HG02885 (cell line): Measurements from ENCODE around the gene G6PC1.
"Not testable (repeated sequence)": the region's sequence is repeated elsewhere in the genome, so short reads cannot be mapped to it uniquely, and the experiment has no call there.

Source experiments
- ATAC-seq: cut with Tn5 transposase; IDR thresholded peaks from one replicate; pipeline ENCODE4 v1.9.1; 2021; ENCODE audit warnings: mild to moderate bottlenecking; ENCODE audit not compliant: unreplicated experiment, poor library complexity

Gene G6PC1

DNA sequence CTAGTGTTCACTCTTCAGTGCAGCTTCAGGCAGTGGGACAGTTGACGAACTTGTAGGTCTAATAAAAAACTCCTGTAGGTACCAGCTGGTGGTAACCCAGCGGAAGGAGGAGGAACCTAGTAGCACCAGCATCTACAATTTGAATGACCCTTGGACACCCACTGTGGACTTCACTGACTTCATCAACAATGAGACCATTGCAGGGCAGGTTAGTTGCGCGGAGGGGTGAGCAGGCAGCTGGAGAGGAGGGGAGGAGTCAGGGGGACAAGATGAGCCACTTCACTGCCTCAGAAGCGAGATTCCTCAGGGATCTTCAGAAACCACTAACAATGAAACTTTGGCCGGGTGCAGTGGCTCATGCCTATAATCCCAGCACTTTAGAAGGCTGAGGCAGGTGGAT, 27.3 kb upstream of the G6PC1 start:
- no peak for ATAC-seq

DNA sequence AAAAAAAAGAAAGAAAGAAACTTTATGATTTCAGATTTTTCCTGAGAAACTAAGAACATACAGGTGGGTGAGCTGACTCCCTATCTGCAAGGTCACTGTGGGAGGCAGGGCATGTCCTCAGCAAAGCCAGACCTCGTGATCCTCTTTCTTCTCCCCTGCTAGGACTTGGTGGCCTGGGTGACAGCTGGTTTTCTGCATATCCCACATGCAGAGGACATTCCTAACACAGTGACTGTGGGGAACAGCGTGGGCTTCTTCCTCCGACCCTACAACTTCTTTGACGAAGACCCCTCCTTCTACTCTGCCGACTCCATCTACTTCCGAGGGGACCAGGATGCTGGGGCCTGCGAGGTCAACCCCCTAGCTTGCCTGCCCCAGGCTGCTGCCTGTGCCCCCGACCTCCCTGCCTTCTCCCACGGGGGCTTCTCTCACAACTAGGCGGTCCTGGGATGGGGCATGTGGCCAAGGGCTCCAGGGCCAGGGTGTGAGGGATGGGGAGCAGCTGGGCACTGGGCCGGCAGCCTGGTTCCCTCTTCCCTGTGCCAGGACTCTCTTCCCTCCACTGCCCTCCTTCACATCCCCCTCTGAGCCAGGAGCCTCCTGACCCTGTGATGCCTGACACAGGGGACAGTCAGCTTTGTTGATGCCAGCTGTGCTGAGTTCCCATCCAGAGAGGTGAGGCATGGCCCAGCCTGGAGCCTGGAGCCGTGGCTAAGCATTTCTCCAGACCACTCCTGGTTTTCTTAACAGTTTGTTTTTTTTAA, 26.5 kb upstream of the G6PC1 start:
- ATAC-seq, result not testable (repeated sequence)

DNA sequence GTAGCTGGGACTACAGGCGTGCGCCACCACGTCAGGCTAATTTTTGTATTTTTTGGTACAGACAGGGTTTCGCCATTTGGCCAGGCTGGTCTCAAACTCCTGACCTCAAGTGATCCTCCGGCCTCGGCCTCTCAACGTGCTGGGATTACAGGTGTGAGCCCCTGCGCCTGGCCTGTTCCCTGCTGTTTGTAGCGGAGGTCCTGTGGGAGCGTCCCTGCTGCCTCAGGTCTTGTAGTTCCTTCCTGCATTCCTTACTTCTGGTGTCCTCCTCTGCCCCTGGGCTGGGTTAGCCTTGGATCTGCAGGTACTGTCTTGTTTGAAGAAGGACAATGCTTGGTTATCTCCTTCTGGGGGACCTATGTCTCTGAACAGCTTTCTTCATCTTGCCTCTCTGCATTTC, 23.6 kb upstream of the G6PC1 start:
- ATAC-seq, result no peak

DNA sequence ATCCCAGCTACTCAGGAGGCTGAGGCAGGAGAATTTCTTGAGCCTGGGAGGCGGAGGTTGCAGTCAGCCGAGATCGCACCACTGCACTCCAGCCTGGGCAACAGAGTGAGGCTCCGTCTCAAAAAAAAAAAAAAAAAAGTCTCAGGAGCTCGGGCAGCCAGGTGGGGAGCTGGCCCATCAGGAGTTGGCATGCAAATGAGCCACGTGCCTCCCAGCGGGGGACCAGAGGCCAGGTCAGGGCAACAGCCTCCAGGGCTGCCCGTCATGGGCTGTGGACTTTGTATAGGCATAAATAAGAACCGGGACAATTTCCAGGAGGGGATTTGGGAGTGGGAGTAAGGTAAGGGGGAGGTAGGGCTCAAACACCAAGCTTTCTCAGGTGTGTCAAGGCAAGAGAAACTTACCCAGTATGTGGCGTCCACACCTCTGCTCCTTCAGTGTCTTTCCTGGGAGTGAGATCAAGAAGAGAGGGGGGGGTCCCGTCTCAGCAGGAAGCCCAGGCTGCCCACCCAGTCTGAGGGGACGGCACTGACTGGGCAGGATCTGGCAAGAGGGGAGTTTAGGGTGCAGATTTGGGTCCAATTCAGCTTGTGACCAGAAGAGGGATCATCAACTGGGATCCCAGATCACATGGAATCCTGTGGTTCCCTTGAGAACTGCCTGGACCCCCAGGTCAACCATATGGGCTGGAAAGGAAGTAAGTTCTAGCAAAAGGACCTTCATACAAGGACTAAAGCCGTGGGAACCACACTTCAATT, 22.3 kb upstream of the G6PC1 start:
- ATAC-seq, result no peak

DNA sequence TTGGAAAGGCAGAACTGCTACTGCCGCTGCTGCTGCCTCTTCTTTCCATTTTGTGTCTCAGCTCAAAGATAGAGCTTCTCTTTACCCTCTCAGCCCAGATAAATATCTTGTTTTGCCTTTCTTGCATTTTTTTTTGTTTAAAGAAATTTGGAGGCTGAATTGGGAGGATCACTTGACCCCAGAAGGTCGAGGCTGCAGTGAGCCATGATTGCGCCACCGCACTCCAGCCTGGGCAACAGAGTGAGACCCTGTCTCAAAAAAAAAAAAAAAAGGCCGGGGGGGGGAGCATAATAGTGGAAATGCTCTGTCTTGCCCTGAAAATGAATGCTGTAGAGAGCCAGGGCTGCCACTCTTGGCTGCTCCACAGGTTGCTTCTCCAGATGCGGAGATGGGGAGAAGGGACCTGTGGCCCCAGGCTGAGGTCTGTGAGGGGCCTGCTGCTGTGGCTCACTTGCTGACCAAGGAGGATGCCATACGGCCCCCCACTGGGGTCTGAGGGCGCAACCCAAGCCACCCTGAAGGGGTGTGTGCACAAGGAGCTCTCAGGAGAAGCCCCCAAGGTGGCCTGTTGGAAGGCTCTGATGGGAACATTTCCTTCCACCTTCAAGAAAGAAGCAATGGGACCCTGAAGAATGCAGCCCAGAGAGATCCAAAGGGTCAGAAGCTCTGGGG, 21.5 kb upstream of the G6PC1 start:
- ATAC-seq, result no peak

DNA sequence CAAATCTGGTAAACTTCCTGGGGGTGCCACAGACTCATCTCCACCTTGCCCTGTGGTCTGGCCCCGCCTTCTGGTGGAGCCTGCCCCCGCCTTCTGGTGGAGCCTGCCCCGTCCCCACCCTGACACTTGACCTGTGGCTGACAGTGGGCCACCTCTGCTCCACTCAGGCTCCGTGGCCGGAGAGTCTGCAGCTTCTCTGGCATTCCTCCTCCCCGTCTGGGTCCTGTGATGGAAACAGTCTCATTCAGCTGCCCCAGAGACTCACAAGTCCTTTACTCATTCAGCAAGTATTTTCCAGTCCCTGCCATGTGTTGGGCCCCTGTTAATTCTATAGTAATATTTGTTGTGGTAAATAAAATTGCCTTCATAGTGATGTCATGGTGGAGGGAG, 21.0 kb upstream of the G6PC1 start:
- no peak for ATAC-seq

DNA sequence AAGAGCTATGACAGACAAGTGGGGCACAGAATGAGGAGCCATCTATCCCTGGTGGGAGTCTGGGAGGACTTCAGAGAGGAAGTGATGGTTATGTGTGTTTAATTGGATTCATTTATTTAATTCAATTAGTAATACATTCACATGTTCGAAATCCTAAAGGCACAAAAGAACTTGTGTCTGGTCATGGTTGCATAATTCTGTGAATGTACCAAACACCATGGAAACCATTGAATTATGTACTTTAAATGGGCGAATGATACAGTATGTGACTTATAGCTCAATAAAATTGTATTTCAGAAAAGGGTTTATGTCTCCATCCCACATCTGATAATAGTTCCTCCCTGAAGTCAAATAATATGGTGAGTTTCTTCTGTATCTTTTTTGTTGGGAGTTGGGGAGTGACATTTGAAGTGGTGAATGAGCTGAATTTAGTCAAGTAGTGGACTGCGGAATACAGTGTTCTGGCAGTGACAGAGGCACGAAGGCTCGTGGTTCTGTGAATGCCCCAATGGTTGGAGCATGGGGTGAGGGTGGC, 19.8 kb upstream of the G6PC1 start:
- no peak for ATAC-seq

DNA sequence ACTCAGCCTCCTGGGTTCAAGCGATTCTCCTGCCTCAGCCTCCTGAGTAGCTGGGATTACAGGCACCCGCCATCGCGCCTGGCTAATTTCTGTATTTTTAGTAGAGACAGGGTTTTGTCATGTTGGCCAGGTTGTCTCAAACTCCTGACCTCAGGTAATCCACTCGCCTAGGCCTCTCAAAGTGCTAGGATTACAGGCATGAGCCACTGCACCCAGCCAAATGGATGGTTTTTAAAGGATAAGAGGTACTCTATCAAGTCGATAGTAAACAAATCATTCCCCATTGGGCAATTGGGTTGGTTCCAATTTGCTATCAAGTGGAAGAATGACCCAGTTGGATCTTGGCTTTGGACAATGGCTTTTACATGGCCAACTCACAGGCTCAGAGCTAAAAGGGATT, 18.9 kb upstream of the G6PC1 start:
- not testable (repeated sequence) for ATAC-seq

DNA sequence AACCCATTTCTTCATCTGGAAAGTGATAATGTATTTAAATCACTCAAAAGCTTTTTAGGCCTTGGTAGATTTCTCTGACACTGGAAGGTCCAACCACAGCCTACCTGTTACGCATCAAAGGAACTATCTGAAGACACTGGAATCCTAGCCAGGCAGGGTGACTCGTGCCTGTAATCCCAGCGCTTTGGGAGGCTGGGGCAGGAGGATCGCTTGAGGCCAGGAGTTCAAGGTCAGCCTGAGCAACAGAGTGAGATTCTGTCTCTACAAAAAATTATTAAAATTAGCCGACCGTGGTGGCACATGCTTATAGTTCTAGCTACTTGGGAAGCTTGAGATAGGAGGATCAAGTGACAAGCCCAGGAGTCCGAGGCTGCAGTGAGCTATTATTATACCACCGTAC, 18.4 kb upstream of the G6PC1 start:
- no peak for ATAC-seq

DNA sequence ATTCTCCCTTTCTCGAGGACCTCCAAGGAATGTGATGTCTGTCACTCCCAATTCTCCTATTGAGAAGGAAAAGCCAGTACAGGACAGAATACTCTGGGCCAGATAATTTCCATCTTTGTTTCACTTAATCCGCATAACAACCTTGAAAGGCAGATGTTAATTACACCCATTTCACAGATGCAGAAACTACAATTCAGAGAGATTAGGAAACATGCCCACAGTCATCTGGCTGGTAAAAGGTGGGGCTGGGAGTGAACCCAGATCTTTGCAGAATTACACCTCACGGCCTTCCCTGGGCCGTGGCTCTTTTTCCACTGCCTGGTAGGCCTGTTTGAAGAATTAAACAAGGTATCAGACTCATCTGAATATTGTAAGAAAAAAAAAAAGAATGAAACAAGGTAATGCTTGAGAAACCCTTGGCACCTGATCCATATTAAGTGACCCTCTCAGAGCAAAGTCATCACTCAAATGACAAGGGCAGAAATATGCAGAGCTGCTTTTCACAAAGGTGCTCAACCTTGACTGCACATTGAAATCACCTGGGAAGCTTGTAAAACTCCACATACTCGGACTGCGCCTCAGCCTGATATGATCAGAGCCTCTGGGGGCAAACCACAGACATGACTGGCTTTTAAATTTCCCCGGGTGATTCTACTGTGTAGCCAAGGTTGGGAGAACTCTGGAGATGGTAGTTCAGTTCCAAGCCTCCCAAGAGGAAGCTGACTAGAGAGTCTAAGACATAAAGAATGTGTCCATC, 16.6 kb upstream of the G6PC1 start:
- ATAC-seq, result no peak

DNA sequence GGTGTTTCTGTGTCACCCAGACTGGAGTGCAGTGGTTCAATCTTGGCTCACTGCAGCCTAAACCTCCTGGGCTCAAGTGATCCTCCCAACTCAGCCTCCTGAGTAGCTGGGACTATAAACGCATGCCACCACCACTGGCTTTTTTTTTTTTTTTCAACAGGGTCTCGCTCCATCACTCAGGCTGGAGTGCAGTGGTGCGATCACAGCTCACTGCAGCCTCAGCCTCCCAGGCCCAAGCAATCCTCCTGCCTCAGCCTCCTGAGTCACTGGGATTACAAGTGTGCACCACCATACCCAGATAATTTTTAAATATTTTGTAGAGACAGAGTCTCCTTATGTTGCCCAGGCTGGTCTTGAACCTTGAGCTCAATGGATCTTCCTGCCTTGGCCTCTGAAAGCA, 14.8 kb upstream of the G6PC1 start:
- not testable (repeated sequence) for ATAC-seq

DNA sequence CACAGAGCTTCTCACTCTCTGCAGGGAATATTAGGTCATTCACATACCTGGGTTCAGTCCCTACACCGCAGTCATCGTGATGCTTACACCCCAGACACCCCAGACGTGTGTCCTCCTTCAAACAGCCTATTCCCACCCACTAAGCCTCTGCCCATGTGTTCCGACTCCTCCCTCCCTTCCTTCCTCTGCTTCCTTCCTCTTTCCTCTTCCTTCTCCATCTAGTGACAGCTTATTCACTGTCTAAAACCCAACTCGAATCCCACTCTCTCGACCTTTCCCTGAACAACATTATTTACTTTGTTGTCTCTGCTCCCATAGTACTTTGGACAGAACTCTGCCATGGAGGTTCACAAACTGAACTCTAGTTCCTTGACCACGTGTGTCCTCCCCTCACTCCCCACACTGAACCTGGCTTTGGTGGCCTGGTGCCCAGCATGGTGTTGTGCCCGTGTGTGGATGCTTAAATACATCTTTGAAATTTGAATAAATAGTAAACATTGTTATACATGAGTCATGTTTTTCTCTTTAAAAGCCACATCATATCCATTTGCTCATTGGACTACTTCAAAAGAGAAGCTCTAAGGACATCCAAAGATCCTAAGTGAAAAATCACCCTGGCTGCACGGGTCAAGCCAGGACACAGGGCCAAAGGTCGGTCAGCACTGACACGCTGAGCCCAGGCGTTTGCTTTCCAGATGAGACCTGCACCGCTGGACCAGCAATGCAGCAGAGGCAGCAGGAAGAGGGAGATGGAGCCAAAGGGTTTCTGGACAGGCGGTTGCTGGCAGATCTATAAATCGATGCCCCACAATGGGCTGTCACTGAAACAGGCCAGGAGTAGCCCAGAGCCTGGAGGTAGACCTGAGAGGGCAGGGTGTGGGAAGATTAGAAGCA, 14.1 kb upstream of the G6PC1 start:
- no peak for ATAC-seq

DNA sequence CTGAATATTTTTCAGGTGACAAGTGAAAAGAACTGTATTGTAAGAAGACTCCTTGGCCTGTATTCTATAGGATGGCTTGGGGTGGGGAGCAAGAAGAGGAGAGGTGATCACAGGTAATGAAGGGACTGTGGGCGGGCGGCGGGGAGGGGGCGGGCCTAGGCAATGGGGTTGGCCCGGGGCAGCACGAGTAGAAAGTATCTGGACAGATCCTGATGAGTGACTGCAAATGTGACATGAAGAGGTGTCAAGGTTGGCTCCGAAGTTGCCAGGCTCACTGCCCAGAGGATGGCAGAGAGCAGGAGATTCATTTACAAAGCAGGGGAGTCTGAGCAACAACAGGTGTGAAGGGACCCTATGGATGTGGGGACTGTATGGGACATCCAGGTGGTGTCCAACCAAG, 10.8 kb upstream of the G6PC1 start:
- ATAC-seq, result no peak

DNA sequence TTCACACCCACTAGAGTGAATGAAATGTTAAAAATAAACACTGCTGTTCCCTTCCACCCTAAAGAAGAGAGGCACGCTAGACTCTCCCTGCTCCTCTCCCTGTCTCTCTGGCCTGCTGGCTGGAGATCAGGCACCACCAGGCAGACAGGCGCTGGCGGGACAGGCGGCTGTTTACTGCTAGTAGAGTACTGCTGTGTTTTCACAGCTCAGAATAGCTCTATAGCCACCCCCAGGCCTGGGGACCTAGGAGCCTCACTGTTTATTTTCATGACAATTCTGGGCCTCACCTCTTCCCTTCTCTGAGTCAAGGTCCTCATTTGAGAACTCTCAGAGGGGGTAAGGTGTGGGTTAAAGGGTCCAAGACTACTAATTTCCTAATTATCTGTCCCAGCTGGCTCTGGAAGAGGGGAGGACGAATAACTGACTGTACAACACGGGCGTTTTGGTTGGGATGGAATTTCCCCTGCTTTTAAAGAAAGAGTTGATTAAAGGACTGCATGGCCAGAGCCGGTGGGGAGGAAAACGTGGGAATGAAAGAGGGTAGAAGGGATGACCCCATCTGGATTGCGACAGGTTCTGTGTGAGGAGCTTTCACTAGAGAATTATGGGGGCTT, 9.0 kb upstream of the G6PC1 start:
- no peak for ATAC-seq

DNA sequence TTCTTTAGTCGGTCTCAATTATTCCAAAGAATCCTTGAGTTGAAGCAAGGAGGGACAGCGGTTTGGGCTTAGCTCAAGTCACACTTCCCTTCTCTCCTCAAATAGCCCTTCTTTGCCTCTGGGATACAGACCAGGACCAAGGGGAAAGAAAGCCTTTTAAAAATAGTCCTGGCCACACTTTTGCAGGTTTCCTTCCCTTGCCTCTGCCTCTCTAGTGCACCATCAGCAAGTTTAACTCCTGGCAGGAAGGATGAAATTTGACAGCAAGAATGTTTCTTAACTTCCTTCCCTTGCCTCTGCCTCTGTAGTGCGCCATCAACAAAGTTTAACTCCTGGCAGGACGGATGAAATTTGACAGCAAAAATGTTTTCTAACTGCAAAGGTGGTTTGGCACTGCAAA, 7.2 kb upstream of the G6PC1 start:
- ATAC-seq, result no peak

DNA sequence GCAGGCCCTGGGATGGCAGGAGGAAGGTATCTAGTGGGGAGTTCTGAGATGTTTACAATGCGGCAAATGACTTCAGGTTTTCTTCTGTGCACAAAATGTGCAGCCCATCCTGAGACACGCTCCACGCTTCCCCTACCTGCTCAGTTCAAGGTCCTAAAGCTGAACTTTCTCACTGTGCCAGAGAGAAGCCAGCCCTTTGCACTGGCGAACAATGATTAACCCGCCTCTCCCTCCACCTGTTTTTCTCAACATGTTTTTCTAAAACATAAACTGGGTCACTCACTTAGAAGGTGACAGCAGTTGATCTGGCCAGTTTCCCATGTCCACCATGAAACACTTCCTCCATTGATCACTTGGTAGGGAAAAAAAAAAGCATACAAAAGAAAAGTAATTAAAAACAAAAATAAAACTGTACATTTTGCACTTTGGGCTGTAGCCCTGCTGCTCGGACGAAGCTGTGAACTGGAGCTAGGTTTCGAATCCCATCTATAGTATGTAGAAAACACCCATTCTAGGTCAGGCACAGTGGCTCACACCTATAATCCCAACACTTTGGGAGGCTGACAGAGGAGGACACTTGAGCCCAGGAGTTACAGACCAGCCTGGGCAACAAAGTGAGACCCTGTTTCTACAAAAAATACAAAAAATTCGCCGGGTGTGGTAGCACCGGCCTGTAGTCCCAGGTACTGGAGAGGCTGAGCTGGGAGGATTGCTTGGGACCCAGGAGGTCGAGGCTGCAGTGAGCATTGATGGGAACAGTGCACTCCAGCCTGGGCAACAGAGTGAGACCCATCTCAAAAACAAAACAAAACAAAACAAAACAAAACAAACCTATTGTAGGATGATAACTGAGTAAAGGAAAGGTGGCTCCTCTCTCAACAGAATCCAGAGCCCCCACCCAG, 6.1 kb upstream of the G6PC1 start:
- no peak for ATAC-seq

DNA sequence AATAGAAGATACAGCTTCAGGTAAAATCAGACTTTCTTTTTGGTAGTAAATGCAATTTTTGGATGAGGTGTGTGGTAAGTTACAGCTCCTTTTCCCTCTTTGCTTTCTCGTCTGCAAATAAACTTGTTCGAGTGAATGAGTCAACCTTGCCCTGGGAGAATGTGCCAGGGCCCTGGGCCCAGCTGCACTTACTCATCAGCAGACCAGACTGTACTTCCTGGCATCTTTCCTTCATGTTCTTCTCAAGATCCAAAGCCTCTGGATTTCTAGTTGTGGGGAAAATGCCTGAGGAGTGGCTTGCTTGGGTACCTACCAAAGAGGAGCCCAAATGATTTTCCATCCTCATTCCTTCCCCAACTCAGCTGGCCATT, 5.4 kb upstream of the G6PC1 start:
- no peak for ATAC-seq

DNA sequence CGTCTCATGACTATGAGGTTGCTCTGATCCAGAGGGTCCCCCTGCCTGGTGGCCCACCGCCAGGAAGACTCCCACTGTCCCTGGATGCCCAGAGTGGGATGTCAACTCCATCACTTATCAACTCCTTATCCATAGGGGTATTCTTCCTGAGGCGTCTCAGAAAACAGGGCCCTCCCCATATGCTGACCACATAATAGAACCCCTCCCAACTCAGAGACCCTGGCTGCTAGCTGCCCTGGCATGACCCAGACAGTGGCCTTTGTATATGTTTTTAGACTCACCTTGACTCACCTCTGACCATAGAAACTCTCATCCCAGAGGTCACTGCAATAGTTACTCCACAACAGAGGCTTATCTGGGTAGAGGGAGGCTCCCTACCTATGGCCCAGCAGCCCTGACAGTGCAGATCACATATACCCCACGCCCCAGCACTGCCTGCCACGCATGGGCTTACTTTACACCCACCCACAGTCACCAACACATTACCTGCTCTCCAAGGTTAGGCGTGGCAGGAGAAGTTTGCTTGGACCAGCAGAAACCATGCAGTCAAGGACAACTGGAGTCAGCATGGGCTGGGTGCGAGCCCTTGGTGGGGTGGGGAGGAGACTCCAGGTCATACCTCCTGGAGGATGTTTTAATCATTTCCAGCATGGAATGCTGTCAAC, 2.3 kb upstream of the G6PC1 start:
- ATAC-seq, result no peak
